ENCODE measurements around the gene NDFIP2. TPM values are rescaled to one million over a fixed set of nuclear protein-coding genes. Genes with fewer than 3 reads are reported as not detected.
A peak's percentile ranks its signal among the peaks of the same experiment; 100 is the strongest.

Gene NDFIP2
- total and polyA plus RNA-seq, 2 experiments from 2014 or later, result 28.3 to 28.7 TPM

DNA sequence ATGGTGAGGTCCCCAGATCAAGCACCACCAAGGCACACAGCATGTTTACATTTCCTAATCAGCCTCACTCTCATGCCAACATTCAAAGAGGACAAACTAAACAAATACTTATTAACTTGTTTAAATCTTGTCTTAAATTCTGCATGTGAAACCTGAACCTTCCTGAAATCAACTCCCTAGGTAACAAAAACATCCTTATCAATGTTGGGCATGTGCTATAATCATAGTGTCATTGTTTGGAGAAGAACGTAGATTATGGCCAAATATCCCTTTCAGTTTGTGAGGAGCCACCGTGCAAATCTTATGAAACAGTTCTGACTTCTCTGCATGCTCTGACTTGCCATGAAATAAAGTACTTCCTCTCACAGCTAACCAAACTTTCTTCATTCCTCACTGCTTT is 123.8 kb downstream of the NDFIP2 start:
- ATAC-seq, result no peak
- Histone ChIP-seq H3K4me1 (ENCODE audit: insufficient read depth) (no peaks in the 10 kb centered on the region), H4K20me1 (replicated peaks; ENCODE audit: insufficient read depth) (no peaks in the 10 kb centered on the region), H3K9me2 (ENCODE audit: insufficient read depth) (peaks cover 3% of the 10 kb centered on the region; the same call in 1 of the 2 replicates), H3K4me3 (no peak overlapping the region), H3K27ac (ENCODE audit: low read depth) (no peak overlapping the region), H3F3A (replicated peaks; ENCODE audit: low read depth) (no peaks in the 10 kb centered on the region), H3K27me3 (ENCODE audit: insufficient read depth) (no peaks in the 10 kb centered on the region), H3K36me3 (ENCODE audit: insufficient read depth) (no peaks in the 10 kb centered on the region), H3K4me2 (no peak overlapping the region), H3K79me2 (replicated peaks; ENCODE audit: insufficient read depth) (no peaks in the 10 kb centered on the region), H2AFZ (no peak overlapping the region)
- no peak overlapping the region for H3K4me3 Mint-ChIP-seq
- H3K36me3 Mint-ChIP-seq (ENCODE audit: low read depth), result no peaks in the 10 kb centered on the region
- H3K4me1 Mint-ChIP-seq, result no peaks in the 10 kb centered on the region
- no peaks in the 10 kb centered on the region; the same call in 2 of the 3 replicates for H3K9me3 Mint-ChIP-seq
- TF ChIP-seq CREB1 (CRISPR knock-in tag; IDR thresholded peaks at IDR 0.05; ENCODE audit: low read depth), result no peak
- no peak for TF ChIP-seq ZNF114 (CRISPR knock-in tag; IDR thresholded peaks at IDR 0.05)
- no peak for TF ChIP-seq ZNF331 (CRISPR knock-in tag; IDR thresholded peaks at IDR 0.05; ENCODE audit: low read depth)
- TF ChIP-seq, protein P1, sequence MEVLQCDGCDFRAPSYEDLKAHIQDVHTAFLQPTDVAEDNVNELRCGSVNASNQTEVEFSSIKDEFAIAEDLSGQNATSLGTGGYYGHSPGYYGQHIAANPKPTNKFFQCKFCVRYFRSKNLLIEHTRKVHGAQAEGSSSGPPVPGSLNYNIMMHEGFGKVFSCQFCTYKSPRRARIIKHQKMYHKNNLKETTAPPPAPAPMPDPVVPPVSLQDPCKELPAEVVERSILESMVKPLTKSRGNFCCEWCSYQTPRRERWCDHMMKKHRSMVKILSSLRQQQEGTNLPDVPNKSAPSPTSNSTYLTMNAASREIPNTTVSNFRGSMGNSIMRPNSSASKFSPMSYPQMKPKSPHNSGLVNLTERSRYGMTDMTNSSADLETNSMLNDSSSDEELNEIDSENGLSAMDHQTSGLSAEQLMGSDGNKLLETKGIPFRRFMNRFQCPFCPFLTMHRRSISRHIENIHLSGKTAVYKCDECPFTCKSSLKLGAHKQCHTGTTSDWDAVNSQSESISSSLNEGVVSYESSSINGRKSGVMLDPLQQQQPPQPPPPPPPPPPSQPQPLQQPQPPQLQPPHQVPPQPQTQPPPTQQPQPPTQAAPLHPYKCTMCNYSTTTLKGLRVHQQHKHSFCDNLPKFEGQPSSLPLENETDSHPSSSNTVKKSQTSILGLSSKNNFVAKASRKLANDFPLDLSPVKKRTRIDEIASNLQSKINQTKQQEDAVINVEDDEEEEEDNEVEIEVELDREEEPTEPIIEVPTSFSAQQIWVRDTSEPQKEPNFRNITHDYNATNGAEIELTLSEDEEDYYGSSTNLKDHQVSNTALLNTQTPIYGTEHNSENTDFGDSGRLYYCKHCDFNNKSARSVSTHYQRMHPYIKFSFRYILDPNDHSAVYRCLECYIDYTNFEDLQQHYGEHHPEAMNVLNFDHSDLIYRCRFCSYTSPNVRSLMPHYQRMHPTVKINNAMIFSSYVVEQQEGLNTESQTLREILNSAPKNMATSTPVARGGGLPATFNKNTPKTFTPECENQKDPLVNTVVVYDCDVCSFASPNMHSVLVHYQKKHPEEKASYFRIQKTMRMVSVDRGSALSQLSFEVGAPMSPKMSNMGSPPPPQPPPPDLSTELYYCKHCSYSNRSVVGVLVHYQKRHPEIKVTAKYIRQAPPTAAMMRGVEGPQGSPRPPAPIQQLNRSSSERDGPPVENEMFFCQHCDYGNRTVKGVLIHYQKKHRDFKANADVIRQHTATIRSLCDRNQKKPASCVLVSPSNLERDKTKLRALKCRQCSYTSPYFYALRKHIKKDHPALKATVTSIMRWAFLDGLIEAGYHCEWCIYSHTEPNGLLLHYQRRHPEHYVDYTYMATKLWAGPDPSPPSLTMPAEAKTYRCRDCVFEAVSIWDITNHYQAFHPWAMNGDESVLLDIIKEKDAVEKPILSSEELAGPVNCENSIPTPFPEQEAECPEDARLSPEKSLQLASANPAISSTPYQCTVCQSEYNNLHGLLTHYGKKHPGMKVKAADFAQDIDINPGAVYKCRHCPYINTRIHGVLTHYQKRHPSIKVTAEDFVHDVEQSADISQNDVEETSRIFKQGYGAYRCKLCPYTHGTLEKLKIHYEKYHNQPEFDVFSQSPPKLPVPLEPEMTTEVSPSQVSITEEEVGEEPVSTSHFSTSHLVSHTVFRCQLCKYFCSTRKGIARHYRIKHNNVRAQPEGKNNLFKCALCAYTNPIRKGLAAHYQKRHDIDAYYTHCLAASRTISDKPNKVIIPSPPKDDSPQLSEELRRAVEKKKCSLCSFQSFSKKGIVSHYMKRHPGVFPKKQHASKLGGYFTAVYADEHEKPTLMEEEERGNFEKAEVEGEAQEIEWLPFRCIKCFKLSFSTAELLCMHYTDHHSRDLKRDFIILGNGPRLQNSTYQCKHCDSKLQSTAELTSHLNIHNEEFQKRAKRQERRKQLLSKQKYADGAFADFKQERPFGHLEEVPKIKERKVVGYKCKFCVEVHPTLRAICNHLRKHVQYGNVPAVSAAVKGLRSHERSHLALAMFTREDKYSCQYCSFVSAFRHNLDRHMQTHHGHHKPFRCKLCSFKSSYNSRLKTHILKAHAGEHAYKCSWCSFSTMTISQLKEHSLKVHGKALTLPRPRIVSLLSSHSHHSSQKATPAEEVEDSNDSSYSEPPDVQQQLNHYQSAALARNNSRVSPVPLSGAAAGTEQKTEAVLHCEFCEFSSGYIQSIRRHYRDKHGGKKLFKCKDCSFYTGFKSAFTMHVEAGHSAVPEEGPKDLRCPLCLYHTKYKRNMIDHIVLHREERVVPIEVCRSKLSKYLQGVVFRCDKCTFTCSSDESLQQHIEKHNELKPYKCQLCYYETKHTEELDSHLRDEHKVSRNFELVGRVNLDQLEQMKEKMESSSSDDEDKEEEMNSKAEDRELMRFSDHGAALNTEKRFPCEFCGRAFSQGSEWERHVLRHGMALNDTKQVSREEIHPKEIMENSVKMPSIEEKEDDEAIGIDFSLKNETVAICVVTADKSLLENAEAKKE (CRISPR knock-in tag; IDR thresholded peaks at IDR 0.05), result no peak
- no peak for TF ChIP-seq CTCF (conservative IDR thresholded peaks at IDR 0.05; ENCODE audit: low read depth in 2 of 2)
- H3K27ac Mint-ChIP-seq, result no peak overlapping the region
- DNase-seq (ENCODE audit: low spot score), result peak; percentile 6
- no peaks in the 10 kb centered on the region for H3K27me3 Mint-ChIP-seq (ENCODE audit: insufficient read depth, low read depth, poor library complexity)

Other genes with a start within 250 kb of the NDFIP2 start
- 61.4 and 69.3 TPM in 2 replicates for gene RBM26, start 74.9 kb upstream of the NDFIP2 start, total RNA-seq (2014; rRNA removed; shearing (Covaris generic))
- gene RBM26, start 74.9 kb upstream of the NDFIP2 start, polyA plus RNA-seq (2016; fragmentation: Nextera tagmentation; extraction: Ambion mirVana), result 36.3 and 46.0 TPM in 2 replicates

Measured in GM23338 (cell line).